ENCODE results near the gene CIRBP. TPM values are rescaled to one million over a fixed set of nuclear protein-coding genes. Genes with fewer than 3 reads are reported as not detected.
A peak's percentile ranks its signal among the peaks of the same experiment; 100 is the strongest.

The CIRBP gene
- polyA plus RNA-seq, 1 of the 3 experiments (the other 2 are of a cell fraction) = 762 TPM

GRCh38 chr19:1258707-1259205 is 10.4 kb upstream of the CIRBP start:
- no peaks in the 10 kb centered on the region for H3K9me2 ChIP-seq
- H3K4me3 ChIP-seq (ENCODE audit: low read depth in 2 of 2, low read length in 1 of 2) = no peak overlapping the region
- CTCF ChIA-PET = interaction anchor here (3.1 to 18.6 kb wide), 3 partner anchors 7 to 16 kb away, joined by 13 to 594 read pairs (median 99); partner anchors contain the start of genes ATP5F1D and MIDN
- POLR2A ChIA-PET = interaction anchor here (2.6 to 4.8 kb wide), 2 partner anchors 10 to 15 kb away, joined by 9 to 34 read pairs; partner anchors contain the start of gene CIRBP
- H3K9me3 ChIP-seq = no peaks in the 10 kb centered on the region
- peaks cover 52% of the 10 kb centered on the region for H4K20me1 ChIP-seq (ENCODE audit: insufficient read depth)
- peak overlapping the region; percentile 83 to 90 for H3K27ac ChIP-seq (ENCODE audit: low read depth in 2 of 2, low read length in 1 of 2)
- H3K36me3 ChIP-seq (replicated peaks in 1 of 2; ENCODE audit: control insufficient read depth in 1 of 2, insufficient read depth in 2 of 2, low read length in 1 of 2) = peaks cover 37 to 49% of the 10 kb centered on the region in 2 experiments
- H3K27me3 ChIP-seq (ENCODE audit: insufficient read depth) = no peaks in the 10 kb centered on the region
- no peak overlapping the region for H2AFZ ChIP-seq (ENCODE audit: low read depth)
- peak overlapping the region; percentile 41; the same call in 1 of the 2 replicates for H3K4me2 ChIP-seq
- DNase-seq = no peak
- peaks cover 62% of the 10 kb centered on the region for H3F3A ChIP-seq (replicated peaks; ENCODE audit: insufficient read depth)
- peak overlapping the region; percentile 49; the same call in 1 of the 2 replicates for H3K9ac ChIP-seq
- peaks cover 54 to 65% of the 10 kb centered on the region in 2 experiments for H3K4me1 ChIP-seq (ENCODE audit: control insufficient read depth in 1 of 2, insufficient read depth in 2 of 2, low read depth in 1 of 2, low read length in 1 of 2)
- peaks cover 59% of the 10 kb centered on the region for H3K79me2 ChIP-seq (ENCODE audit: insufficient read depth)
- 56% methylated on average over 15 of the region's 15 CpGs for WGBS (ENCODE audit: low lambda C conversion rate)
- TF ChIP-seq SMC3 (IDR thresholded peaks at IDR 0.05; ENCODE audit: low read depth, low read length) (no peak), YY1 (IDR thresholded peaks at IDR 0.05; ENCODE audit: low read depth) (no peak), IRF3 (IDR thresholded peaks at IDR 0.05; ENCODE audit: low read depth, low read length) (no peak)

- Histone ChIP-seq H3K4me2 (peak overlapping the region; percentile 41; the same call in 1 of the 2 replicates), H3F3A (replicated peaks; ENCODE audit: insufficient read depth) (peaks cover 58% of the 10 kb centered on the region), H3K9ac (peak overlapping the region; percentile 34; the same call in 1 of the 2 replicates), H3K9me3 (no peaks in the 10 kb centered on the region), H3K27ac (ENCODE audit: low read depth in 2 of 2, low read length in 1 of 2) (peak overlapping the region; percentile 83 to 90), H2AFZ (ENCODE audit: low read depth) (no peak overlapping the region), H3K27me3 (ENCODE audit: insufficient read depth) (no peaks in the 10 kb centered on the region), H3K9me2 (no peaks in the 10 kb centered on the region), H3K79me2 (ENCODE audit: insufficient read depth) (peaks cover 53% of the 10 kb centered on the region), H4K20me1 (ENCODE audit: insufficient read depth) (peaks cover 46% of the 10 kb centered on the region), H3K36me3 (replicated peaks in 1 of 2; ENCODE audit: control insufficient read depth in 1 of 2, insufficient read depth in 2 of 2, low read length in 1 of 2) (peaks cover 31 to 43% of the 10 kb centered on the region in 2 experiments), H3K4me1 (ENCODE audit: control insufficient read depth in 1 of 2, insufficient read depth in 2 of 2, low read depth in 1 of 2, low read length in 1 of 2) (peaks cover 49 to 59% of the 10 kb centered on the region in 2 experiments), H3K4me3 (ENCODE audit: low read depth in 2 of 2, low read length in 1 of 2) (no peak overlapping the region)
- ChIA-PET POLR2A (interaction anchor here (2.6 to 4.8 kb wide), 2 partner anchors 10 to 15 kb away, joined by 9 to 34 read pairs; partner anchors contain the start of gene CIRBP), CTCF (interaction anchor here (3.1 to 18.6 kb wide), 2 partner anchors 10 to 17 kb away, joined by 13 to 594 read pairs; partner anchors contain the start of genes ATP5F1D and MIDN)
- peak; percentile 62 for DNase-seq
- 62% methylated on average over 5 of the region's 17 CpGs for WGBS (ENCODE audit: low lambda C conversion rate)
- TF ChIP-seq GATA2 (CRISPR knock-in tag; IDR thresholded peaks at IDR 0.05) (no peak), ZBTB33 (IDR thresholded peaks at IDR 0.05; ENCODE audit: borderline replicate concordance, low read depth) (no peak), USF2 (IDR thresholded peaks at IDR 0.05; ENCODE audit: borderline replicate concordance, low read depth, low read length) (no peak), MXI1 (IDR thresholded peaks at IDR 0.05; ENCODE audit: low read depth, low read length) (no peak), GABPA (IDR thresholded peaks at IDR 0.05; ENCODE audit: low read depth) (peak; percentile 52), EZH2phosphoT487 (IDR thresholded peaks at IDR 0.05; ENCODE audit: borderline replicate concordance, low read depth) (no peak), TEAD4 (IDR thresholded peaks at IDR 0.05; ENCODE audit: borderline replicate concordance, insufficient read depth) (0 out of 2 replicates have a peak, but pooled peaks have one; percentile 20), FOSL2 (IDR thresholded peaks at IDR 0.05; ENCODE audit: borderline replicate concordance, low read depth) (peak; percentile 11; the same call in 1 of the 2 replicates), SMC3 (IDR thresholded peaks at IDR 0.05; ENCODE audit: low read depth, low read length) (no peak), ELF1 (IDR thresholded peaks at IDR 0.05) (peak; percentile 86), RCOR1 (IDR thresholded peaks at IDR 0.05; ENCODE audit: low read length) (no peak), CTCF (IDR thresholded peaks at IDR 0.05) (no peak), RXRA (IDR thresholded peaks at IDR 0.05; ENCODE audit: borderline replicate concordance, low read depth) (no peak), POLR2AphosphoS5 (IDR thresholded peaks at IDR 0.05; ENCODE audit: low read depth, low read length) (peak; percentile 73), NRF1 (IDR thresholded peaks at IDR 0.05; ENCODE audit: low read depth, low read length) (no peak), PBX3 (IDR thresholded peaks at IDR 0.05) (peak; percentile 64)
Measured at GRCh38 chr19:1259206-1259875, 9.8 kb upstream of the CIRBP start.
